SH-SY5Y (cell line): ENCODE results near the gene SPNS2.

Experiments used
- GATA2 ChIP-seq: IDR thresholded peaks from 2 replicates; pipeline ENCODE4 v1.6.1; 2011; ENCODE audit warnings: mild to moderate bottlenecking, low read depth, low read length
- GATA3 ChIP-seq: IDR thresholded peaks from 2 replicates; pipeline ENCODE4 v1.6.1; 2011; ENCODE audit warnings: low read depth, mild to moderate bottlenecking, low read length, moderate library complexity

DNA sequence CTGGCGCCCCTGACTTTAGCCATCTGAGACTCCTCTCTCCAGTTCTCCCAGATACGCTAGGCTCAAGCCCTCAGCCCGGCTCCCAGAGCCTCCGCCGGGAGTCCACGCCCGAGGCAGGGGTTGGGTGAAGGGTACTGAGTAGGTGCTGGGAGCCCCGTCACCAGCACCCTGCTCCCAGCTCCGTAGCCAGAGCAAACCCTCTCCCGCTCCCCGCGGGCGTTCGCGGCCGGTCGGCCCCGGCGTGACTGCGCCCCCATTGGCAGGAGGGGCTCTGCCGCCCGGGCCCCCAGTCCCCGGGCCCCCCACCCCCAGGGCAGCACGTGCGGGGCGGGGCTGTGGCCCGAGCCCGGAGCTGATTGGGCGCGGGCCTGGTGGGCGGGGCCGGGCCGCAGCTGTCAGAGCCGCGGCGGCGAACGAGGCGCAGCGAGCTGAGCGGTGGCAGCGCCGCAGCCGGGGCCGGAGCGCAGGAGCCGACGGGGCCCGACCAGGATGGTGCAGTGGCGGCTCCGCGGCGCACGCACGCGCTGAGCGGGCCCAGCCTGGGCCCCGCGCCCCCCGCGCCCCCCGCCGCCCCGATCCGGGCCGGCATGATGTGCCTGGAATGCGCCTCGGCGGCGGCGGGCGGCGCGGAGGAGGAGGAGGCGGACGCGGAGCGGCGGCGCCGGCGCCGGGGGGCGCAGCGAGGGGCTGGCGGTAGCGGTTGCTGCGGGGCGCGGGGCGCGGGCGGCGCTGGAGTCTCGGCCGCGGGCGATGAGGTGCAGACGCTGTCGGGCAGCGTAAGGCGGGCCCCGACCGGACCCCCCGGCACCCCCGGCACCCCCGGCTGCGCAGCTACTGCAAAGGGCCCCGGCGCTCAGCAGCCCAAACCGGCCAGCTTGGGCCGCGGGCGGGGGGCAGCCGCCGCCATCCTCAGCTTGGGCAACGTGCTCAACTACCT is at the start of gene SPNS2:
- TF ChIP-seq GATA3 (no peak), GATA2 (no peak)
